Ammon's horn (tissue), 1 donor: ENCODE data around the gene HOXC6.
A peak's percentile ranks its signal among the peaks of the same experiment; 100 is the strongest.

Experiments
- DNase-seq: peaks from one replicate; pipeline ENCODE4 v3.0.0-alpha.2; 2016; ENCODE audit warnings: low spot score

The HOXC6 gene

GRCh38 chr12:54016051-54016450, 12.2 kb upstream of the HOXC6 start:
- DNase-seq = no peak

- no peak for DNase-seq
Observed at GRCh38 chr12:54016478-54016964, 11.7 kb upstream of the HOXC6 start.

GRCh38 chr12:54017027-54017788, 11.0 kb upstream of the HOXC6 start:
- no peak for DNase-seq

- peak; percentile 67 for DNase-seq
Observed at GRCh38 chr12:54017878-54018467, 10.3 kb upstream of the HOXC6 start.

GRCh38 chr12:54018468-54018984, 9.7 kb upstream of the HOXC6 start:
- DNase-seq = no peak

GRCh38 chr12:54019091-54019811, 9.0 kb upstream of the HOXC6 start:
- DNase-seq = no peak

- no peak for DNase-seq
Observed at GRCh38 chr12:54019924-54020590, 8.2 kb upstream of the HOXC6 start.

GRCh38 chr12:54020591-54021405, 7.4 kb upstream of the HOXC6 start:
- no peak for DNase-seq

GRCh38 chr12:54021432-54022013, 6.7 kb upstream of the HOXC6 start:
- DNase-seq = no peak

- DNase-seq = no peak
Observed at GRCh38 chr12:54022960-54023884, 5.0 kb upstream of the HOXC6 start.

- no peak for DNase-seq
Observed at GRCh38 chr12:54024127-54024526, 4.1 kb upstream of the HOXC6 start.

GRCh38 chr12:54024581-54025305, 3.5 kb upstream of the HOXC6 start:
- no peak for DNase-seq

GRCh38 chr12:54025499-54026405, 2.5 kb upstream of the HOXC6 start:
- DNase-seq = no peak

GRCh38 chr12:54026640-54027441, 1.4 kb upstream of the HOXC6 start:
- DNase-seq = no peak

- DNase-seq = no peak
Observed at GRCh38 chr12:54027442-54027786, 826 bp upstream of the HOXC6 start.

GRCh38 chr12:54029529-54030441, 1.5 kb downstream of the HOXC6 start:
- DNase-seq = no peak
